Omental fat pad (tissue), 4 donors: ENCODE results near the gene ZNF814. TPM values are rescaled to one million over a fixed set of nuclear protein-coding genes. Genes with fewer than 3 reads are reported as not detected.
"Not testable (repeated sequence)": the region's sequence is repeated elsewhere in the genome, so short reads cannot be mapped to it uniquely, and the experiment has no call there.

Source experiments
- ATAC-seq: fragments of 150-250 bp; one replicate; pipeline ENCODE4 v1.9.1; 2016; ENCODE audit warnings: mild to moderate bottlenecking, moderate library complexity; ENCODE audit not compliant: low FRiP score
- DNase-seq: peaks from one replicate; pipeline ENCODE4 v3.0.0-alpha.2; 2019; ENCODE audit warnings: low spot score
- CTCF ChIP-seq, 3 donors: fragments of 450-650 bp; IDR thresholded peaks; one replicate each; pipeline ENCODE4 v1.5.1; 2016 to 2017; ENCODE audit warnings: antibody characterized with exemption in 3 of 3, mild to moderate bottlenecking in 3 of 3, moderate library complexity in 2 of 3
- total RNA-seq, 4 donors: library from RNA; depleted of rRNA; stranded (reverse); fragments of >200 nt; gene quantifications; one replicate each; pipeline ENCODE4 v1.1.0, GENCODE V29; 2016

ZNF814 gene
- total RNA-seq, 4 donors from 2014 or later, result 13.3 to 25.9 (median 15.1) TPM

DNA sequence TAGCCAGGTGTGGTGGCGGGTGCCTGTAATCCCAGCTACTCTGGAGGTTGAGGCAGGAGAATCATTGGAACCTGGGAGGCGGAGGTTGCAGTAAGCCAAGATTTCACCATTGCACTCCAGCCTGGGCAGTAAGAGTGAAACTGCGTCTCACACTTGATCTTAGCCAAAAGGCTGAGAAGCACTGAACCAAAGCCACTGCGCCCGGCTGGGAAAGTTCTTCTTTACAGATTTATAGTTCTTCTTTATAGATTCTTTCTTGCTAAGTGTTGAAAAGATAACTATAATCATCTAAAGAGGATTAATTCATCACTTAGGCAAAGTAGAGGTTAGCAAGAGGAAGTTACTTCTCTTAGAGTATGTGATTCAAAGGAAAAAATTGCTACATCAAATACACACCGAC lies 16.4 kb upstream of the ZNF814 start:
- no peak for DNase-seq
- TF ChIP-seq CTCF (IDR thresholded peaks at IDR 0.05), result no peak
- ATAC-seq, result no peak

DNA sequence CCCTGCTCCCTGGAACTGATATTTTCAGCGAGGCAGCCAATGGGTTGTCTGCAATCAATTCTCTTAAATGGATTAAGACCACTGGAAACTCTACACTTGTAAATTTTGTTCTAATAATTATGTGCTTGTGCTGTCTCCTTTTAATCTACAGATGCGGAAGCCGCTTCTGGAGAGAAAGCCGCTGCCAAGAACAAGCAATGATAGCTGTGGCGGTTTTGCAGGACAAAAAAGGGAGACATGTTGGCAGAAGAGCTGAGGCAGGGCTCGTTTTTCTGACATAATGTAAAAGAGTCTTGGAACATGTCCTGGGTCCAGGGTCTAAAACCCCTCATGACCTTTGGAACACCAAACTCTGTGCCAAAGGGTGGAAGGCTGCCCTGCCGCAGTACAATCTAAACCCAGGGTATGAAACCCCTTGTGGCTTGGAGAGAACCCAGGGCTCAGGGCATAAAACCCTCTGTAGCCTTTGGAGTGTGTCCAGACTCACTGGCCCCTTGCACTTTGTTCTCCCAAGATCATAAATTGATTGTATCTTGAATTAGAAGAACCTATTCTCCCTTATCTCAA lies 14.9 kb upstream of the ZNF814 start:
- DNase-seq (no peak), ATAC-seq (no peak)
- TF ChIP-seq CTCF (IDR thresholded peaks at IDR 0.05), result no peak

- ATAC-seq (no peak), DNase-seq (no peak)
- TF ChIP-seq CTCF (IDR thresholded peaks at IDR 0.05), result no peak
These were observed 11.5 kb upstream of the ZNF814 start for GRCh38 chr19:57900311-57900710.

DNA sequence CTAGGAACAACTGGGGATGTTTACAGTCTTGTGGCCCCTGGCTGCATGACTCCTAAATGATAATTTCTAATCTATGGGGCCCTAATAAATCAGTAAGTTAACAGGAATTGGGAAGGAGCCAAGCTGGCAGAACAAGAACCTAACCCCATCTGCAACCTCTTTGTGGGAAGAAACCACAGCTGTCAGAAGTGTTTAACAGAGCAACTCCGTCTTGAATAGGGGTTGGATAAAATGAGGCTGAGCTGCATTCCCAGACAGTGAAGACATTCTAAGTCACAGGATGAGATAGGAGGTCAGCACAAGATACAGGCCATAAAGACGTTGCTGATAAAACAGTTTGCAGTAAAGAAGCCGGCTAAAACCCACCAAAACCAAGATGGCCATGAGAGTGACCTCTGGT lies 1.9 kb upstream of the ZNF814 start:
- ATAC-seq, DNase-seq: not testable (repeated sequence)

DNA sequence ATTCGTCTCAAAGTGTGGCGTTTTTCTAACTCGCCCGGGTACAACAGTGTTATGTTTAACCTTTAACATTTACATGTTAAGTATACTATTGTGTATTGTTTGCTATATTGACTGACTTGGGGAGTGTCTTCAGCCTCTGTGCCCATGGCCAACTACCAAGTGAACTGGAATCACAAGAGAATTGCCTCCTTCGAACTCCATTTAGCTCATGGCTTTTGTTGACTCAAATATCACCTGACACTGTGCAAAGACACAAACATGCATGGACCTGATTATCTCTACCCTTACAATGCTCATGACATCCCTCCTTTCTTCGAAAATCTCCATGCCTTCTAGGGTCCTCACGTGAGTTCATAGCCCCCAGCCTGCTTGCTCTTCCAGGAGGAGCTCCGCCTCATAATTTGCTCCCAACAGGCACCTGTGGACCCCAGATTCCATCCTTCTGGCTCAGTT lies 704 bp downstream of the ZNF814 start:
- DNase-seq, result no peak
- no peak for TF ChIP-seq CTCF (IDR thresholded peaks at IDR 0.05)
- ATAC-seq, result no peak

DNA sequence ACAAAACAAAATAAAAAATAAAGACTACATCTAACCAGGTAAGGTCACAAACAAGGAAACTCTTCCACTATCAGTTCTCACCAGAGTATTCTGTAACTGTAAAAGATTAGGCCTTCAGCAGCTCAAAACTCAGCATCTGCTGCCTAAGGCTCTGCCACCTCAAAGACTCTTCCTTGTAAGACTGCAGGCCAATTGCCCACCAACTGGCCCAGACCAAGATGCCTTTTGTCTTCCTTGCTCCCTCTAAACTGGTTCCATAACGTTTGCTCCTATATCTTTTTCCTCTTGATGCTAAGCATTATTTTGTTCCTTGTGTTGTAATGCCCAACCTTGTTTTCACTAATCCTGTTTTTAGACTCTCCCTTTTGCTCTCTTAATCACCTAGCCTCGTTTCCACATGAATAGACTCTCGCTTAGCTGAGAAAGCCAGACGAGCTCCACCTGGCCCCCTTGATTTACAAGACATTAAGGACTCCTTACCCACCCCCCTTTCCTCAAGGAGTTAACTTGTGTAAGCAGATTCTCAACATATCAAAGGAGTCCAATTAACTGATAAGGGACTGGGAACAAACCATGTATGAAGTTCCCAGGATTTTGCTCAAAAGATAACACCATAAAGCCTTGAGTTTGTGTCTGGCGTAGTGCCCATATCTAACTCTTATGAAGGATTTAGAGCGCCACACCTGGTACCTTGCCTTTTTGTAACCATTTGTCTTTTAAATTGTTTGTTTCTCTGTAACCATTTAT lies 1.5 kb downstream of the ZNF814 start:
- DNase-seq (no peak), ATAC-seq (no peak)
- no peak for TF ChIP-seq CTCF (IDR thresholded peaks at IDR 0.05)

GRCh38 chr19:57886046-57886445 lies 2.8 kb downstream of the ZNF814 start:
- TF ChIP-seq CTCF (IDR thresholded peaks at IDR 0.05), result no peak
- ATAC-seq (no peak), DNase-seq (no peak)

GRCh38 chr19:57873883-57874799 lies 14.7 kb downstream of the ZNF814 start:
- not testable (repeated sequence) for ATAC-seq, DNase-seq
